GM21423 (cell line): ENCODE measurements around the gene UBE4B.
"Not testable (repeated sequence)": the region's sequence is repeated elsewhere in the genome, so short reads cannot be mapped to it uniquely, and the experiment has no call there.

Experiments used
- ATAC-seq: cut with Tn5 transposase; IDR thresholded peaks from one replicate; pipeline ENCODE4 v1.9.1; 2021; ENCODE audit warnings: mild to moderate bottlenecking, moderate library complexity; ENCODE audit not compliant: unreplicated experiment

UBE4B gene

GRCh38 chr1:10070206-10070605 is 37.4 kb downstream of the UBE4B start:
- no peak for ATAC-seq

GRCh38 chr1:10071640-10072039 is 38.9 kb downstream of the UBE4B start:
- no peak for ATAC-seq

- not testable (repeated sequence) for ATAC-seq
Measured at GRCh38 chr1:10073371-10073770, 40.6 kb downstream of the UBE4B start.

GRCh38 chr1:10074059-10074851 is 41.5 kb downstream of the UBE4B start:
- peak; percentile 86 for ATAC-seq

GRCh38 chr1:10074852-10075730 is 42.3 kb downstream of the UBE4B start:
- ATAC-seq, result no peak

GRCh38 chr1:10075732-10076131 is 43.0 kb downstream of the UBE4B start:
- ATAC-seq, result no peak

GRCh38 chr1:10078494-10078893 is 45.7 kb downstream of the UBE4B start:
- no peak for ATAC-seq

- ATAC-seq, result no peak
Measured at GRCh38 chr1:10080523-10080922, 47.8 kb downstream of the UBE4B start.

GRCh38 chr1:10082785-10083479 is 50.2 kb downstream of the UBE4B start:
- ATAC-seq, result no peak

GRCh38 chr1:10084045-10084444 is 51.3 kb downstream of the UBE4B start:
- no peak for ATAC-seq

- no peak for ATAC-seq
Measured at GRCh38 chr1:10085076-10085475, 52.3 kb downstream of the UBE4B start.

GRCh38 chr1:10087210-10087609 is 54.5 kb downstream of the UBE4B start:
- ATAC-seq, result no peak

- ATAC-seq, result no peak
Measured at GRCh38 chr1:10101929-10102328, 69.2 kb downstream of the UBE4B start.

- ATAC-seq, result no peak
Measured at GRCh38 chr1:10103193-10103592, 70.4 kb downstream of the UBE4B start.

GRCh38 chr1:10104834-10105233 is 72.1 kb downstream of the UBE4B start:
- no peak for ATAC-seq

- no peak for ATAC-seq
Measured at GRCh38 chr1:10105484-10105883, 72.7 kb downstream of the UBE4B start.

- no peak for ATAC-seq
Measured at GRCh38 chr1:10106241-10106640, 73.5 kb downstream of the UBE4B start.

GRCh38 chr1:10106756-10107475 is 74.2 kb downstream of the UBE4B start:
- ATAC-seq, result no peak

- not testable (repeated sequence) for ATAC-seq
Measured at GRCh38 chr1:10107476-10107847, 74.7 kb downstream of the UBE4B start.

GRCh38 chr1:10108134-10108663 is 75.4 kb downstream of the UBE4B start:
- ATAC-seq, result no peak
